NCI-H2171 (cell line): ENCODE results near the gene AURKAIP1.
"Not testable (repeated sequence)": the region's sequence is repeated elsewhere in the genome, so short reads cannot be mapped to it uniquely, and the experiment has no call there.

ENCODE experiments used
- DNase-seq: peaks from one replicate; lab custom pipeline; 2025; lab: John Stamatoyannopoulos, UW

Gene AURKAIP1

GRCh38 chr1:1406821-1407635, 32.0 kb upstream of the AURKAIP1 start, which contains the start of gene MRPL20:
TSS of gene MRPL20 (minus strand) at chr1:1407293. CDS start at chr1:1407217, 76 bp downstream.
- DNase-seq = peak; percentile 94

DNA sequence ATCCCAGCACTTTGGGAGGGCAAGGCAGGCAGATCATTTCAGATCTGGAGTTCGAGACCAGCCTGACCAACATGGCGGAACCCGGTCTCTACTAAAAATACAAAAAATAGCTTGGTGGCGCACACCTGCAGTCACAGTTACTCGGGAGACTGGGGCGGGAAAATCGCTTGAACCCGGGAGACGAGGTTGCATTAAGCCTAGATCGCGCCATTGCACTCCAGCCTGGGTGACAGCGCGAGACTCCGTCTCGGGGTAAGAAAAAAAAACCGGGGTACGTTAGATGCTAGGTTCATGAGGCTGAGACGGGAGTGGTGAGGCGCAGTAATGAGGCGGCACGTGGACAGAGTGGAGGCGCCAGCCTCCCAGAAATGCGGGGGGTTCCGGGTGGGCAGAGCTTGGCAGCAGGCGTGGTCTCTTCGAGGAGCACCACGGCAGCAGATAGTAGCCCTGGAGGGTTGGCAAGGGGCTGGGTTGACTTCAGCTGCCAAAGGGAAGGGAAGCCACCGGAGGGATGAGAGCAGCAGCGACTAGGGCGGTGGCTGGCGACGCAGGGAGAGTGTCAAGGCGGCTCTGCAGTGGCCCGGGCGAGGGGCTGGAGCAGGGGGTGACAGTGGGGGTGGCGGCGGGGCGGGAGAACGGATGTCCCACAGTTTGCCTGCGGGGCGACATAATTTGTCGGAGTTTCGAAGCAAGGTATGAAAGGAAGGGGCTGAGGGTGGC, 31.3 kb upstream of the AURKAIP1 start:
- no peak for DNase-seq

DNA sequence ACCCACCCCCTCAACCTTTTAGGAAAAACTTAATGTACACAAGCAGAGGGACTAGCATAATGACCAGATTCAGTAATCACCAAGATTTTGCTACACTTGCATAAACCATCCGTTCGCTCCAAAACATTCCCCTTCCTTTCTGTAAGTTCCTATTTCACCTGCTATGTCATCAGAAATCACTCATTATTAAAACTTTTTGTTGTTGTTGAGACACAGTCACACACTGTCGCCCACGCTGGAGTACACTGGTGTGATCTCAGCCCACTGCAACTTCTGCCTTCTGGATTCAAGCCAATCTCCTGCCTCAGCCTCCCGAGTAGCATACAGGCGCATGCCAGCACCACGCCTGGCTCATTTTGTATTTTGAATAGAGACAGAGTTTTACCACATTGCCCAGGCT, 28.6 kb upstream of the AURKAIP1 start:
- DNase-seq = no peak

GRCh38 chr1:1402901-1403392, 27.9 kb upstream of the AURKAIP1 start:
- not testable (repeated sequence) for DNase-seq

- DNase-seq = no peak
Observed at GRCh38 chr1:1402072-1402900, 27.3 kb upstream of the AURKAIP1 start.

GRCh38 chr1:1401457-1402010, 26.5 kb upstream of the AURKAIP1 start:
- no peak for DNase-seq

GRCh38 chr1:1400576-1401456, 25.8 kb upstream of the AURKAIP1 start:
- no peak for DNase-seq

DNA sequence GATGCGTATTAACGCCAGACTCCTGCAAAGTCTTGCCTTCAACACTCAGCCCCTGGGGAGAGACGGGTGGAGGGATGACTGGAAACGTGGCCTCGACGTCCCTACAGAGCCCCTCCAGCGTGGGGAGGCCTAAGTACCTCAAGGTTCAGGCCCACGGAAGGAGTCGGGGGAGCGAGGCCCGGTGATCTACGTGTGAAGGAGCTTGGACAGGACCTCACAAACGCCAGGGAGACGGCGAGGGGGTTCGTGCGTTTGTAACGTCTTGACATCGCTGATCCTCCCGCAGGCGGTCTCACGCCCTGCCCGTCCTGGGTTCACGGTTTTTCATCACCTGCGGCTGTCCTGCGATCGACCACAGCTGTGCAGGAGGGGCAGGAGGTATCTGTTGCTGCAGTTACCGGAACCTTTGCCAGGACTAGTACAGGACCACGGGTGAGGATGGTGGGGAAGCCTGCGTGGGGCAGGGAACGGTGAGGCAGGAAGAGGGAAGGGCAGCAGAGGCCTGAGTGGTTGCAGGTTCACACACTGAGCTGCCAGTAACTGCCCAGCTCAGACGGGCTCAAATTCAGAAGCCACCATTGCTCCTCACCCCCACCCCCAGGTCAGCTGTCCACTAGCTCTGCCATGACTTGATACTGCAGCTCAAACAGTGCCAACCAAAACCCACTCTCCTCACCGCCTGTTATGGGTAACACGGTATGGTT, 25.0 kb upstream of the AURKAIP1 start:
- DNase-seq = no peak

- peak; percentile 98 for DNase-seq
Observed at GRCh38 chr1:1399187-1399871, 24.3 kb upstream of the AURKAIP1 start, which contains the start of gene CCNL2. TSS of gene CCNL2 (minus strand) at chr1:1399335. CDS start at chr1:1399306, 29 bp downstream.

DNA sequence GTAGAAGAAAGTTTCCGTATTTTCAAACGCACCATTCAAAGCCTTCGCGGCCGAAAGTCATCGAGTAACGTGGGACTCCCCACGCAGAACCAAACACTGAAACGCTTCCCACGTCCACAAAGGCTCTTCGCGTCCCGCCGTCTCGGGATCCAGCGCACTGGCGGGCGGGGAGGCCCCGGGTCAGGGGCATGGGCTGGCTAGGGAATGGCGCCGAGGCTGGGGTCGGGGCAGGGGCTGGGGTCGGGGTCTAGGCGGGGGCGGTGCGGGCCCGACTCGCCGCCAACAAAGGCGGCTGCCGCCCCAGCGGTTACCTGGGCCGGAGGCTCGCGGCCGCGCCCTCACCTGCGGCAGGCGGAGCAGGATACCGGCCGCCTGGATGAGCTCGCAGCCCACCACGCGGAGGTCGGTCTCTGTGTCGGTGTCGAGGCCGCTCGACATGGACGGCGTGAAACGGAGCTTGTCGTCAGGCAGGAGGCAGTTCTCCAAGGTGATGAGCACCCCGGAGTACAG, 23.7 kb upstream of the AURKAIP1 start:
- DNase-seq = no peak

- DNase-seq = no peak
Observed at GRCh38 chr1:1397839-1398523, 23.0 kb upstream of the AURKAIP1 start.

DNA sequence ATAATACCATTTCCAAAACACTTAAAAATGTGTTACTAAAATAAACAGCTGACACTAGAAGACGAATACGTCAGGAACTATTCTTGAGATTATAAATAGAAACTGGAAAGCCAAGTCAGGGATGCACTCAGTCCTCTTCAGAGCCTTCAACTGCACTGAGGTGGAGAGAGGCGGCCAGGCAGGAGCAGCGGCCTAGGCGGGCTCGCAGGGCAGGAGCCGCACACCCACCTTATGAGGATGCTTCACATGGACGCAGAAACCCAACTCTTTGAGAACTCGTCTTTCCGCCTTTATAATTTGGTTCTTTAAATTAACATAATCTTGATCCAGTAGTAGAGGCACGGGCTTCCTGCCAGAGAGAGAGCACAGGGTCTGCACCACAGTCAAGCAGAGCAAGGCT, 20.2 kb upstream of the AURKAIP1 start:
- DNase-seq = no peak

- DNase-seq = no peak
Observed at GRCh38 chr1:1394116-1394515, 19.1 kb upstream of the AURKAIP1 start.

DNA sequence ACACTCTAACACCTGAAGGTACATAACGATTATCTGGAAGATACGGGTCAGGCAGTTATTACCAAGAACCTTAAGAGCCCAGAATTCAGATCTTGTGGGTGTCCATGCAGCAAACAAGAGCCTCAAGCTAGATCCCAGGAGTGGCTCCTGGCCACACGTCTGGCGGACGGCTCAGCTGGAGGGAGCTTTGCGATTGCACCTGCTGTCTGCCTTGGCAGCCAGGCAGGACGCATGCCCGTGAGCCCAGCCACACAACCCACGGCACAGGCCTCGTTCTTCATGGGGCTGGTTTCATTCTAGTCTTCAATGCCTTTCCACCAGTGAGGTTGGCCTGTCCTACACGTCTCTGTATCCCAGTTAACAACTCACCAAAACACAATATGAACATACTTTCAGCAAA, 18.4 kb upstream of the AURKAIP1 start:
- no peak for DNase-seq

DNA sequence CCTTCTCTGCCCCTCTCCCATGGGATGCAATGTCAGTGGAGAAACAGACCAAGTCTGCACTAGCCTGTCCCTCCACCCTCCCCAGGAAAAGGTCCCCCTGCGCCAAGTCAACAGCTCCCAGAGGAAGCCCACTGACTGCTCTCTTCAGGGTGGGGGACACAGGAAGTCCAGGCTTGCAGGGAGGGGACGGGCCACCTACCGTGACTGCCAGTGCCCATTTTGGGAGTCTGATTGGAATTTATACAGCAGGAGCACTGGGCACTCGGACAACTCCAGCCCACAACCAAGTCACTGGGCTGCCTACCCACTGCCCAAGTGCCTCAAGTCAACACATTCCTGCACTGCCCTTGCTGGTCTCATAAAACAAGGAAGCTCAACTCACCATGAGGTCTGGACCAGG, 18.0 kb upstream of the AURKAIP1 start:
- DNase-seq = no peak

- no peak for DNase-seq
Observed at GRCh38 chr1:1391225-1391624, 16.2 kb upstream of the AURKAIP1 start.

- no peak for DNase-seq
Observed at GRCh38 chr1:1390675-1391074, 15.7 kb upstream of the AURKAIP1 start.

- no peak for DNase-seq
Observed at GRCh38 chr1:1388078-1388472, 13.1 kb upstream of the AURKAIP1 start.
